Measurements from ENCODE around the gene TMEM171.

Gene TMEM171

GRCh38 chr5:73151766-73152410 lies 31.5 kb downstream of the TMEM171 start:
- in situ Hi-C loops (cut with MboI; ENCODE audit: low sequenced_read_pairs) = no loop called here

DNA sequence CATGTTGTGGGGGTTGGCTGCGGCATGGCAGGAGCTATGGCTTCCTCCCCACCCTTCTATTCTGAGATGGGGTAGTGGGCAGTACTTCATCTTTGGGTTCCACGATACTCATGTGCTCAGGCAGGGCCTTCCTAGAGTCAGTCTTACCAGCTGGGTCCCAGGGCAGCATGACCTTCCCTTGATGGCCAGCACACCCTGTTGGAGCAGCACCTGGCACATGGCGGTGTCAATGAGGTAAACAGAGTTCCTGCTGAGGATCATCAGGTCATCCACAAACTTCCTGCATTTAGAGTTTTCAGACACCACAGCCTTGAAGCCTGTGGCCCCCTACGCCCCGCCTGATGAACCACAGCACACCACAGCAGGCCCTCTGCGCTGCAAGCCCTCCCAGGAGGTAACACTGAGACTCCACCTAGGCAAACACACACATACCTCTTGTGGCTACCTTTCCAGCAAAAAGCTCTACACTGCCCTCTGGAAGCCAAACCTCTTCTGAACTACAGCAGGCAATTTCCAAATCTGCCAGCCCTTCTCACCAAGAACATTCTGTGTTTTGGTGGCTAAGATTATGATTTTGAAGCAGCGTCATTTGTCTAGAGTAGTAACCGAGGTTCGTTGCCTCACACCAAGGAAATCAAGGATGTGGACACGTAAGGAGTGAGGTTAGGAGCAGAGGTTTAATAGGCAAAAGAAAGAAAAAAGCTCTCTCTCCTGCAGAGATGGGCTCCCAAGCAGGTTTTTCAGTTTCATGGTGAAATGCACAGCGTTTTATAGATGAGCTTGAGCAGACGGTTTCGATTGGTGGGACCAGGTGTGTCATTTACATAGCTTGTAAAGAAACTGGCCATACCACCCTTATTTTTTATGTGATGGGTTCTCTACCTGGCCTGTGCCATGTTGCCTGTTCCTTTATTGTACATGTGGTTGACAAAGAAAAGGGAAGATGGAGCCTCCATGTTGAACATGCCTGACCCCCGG lies 32.3 kb downstream of the TMEM171 start:
- in situ Hi-C loops (cut with MboI; ENCODE audit: low sequenced_read_pairs) = no loop called here

- in situ Hi-C loops (cut with MboI; ENCODE audit: low sequenced_read_pairs) = no loop called here
Measured at GRCh38 chr5:73153513-73153912, 33.1 kb downstream of the TMEM171 start.

- in situ Hi-C loops (cut with MboI; ENCODE audit: low sequenced_read_pairs) = no loop called here
Measured at GRCh38 chr5:73154208-73155006, 34.0 kb downstream of the TMEM171 start.

DNA sequence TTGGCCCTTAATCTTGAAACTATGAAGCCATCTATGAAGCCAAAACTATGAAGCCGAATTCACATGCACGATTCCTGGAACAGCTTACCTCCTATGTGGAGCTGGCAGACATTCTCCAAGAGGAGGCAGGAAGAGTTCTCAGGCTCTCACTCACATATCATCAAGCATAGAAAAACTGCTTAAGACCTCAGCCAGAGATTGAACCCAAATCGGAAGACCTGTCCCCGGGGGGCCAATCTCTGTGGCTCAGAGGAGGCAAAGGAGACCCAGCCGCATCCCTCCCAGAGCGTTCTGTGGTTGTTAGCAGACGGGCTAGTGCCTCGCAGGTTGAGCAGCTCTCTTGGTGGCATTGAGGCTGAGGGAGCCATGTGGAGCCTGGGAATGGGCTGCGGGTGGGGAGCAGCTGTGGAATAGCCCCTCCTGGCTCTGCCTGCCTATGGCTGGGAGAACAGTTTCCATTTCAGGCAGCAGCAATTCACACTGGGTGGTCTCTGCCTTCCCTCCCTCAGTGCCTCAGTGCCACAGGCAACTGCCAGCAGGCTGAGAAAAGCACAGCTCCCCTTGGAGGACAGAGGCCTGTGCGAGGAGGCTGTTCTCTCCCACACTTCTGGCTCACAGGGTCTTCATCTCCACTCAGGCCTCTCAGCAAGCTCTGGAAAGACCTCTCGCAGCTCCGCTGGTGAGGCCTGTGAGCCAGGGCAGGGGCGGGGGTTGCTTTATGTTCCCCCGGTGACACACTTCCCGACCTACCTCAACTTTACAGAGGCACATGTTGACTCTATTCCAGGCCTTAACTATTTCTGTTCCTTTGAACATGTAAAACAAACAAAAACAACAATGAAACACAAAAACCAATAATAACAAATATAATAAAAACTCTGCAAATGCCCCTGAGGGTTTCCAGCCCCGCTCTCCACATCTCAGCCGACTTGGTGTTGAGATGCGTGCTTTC lies 35.2 kb downstream of the TMEM171 start:
- in situ Hi-C loops (cut with MboI; ENCODE audit: low sequenced_read_pairs) = no loop called here

- in situ Hi-C loops (cut with MboI; ENCODE audit: low sequenced_read_pairs) = no loop called here
Measured at GRCh38 chr5:73157414-73158303, 37.3 kb downstream of the TMEM171 start.

DNA sequence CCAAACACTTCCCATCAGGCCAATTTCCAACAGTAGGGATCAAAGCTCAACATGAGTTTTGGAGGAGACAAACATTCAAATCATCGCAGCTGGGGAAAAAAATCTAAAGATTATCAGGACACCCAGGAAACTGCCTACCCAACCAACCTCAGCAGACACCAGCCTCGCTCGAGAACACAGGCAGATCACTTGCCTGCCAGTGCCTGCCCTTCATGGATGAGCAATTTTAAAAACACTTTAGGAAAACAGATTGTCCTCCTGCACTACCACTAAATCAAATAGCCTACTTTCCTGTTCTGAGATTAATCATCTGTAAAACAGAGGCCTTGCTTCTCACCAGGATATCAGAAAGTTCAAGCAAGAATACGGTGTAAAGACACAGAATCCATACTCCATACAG lies 37.9 kb downstream of the TMEM171 start:
- in situ Hi-C loops (cut with MboI; ENCODE audit: low sequenced_read_pairs) = no loop called here

DNA sequence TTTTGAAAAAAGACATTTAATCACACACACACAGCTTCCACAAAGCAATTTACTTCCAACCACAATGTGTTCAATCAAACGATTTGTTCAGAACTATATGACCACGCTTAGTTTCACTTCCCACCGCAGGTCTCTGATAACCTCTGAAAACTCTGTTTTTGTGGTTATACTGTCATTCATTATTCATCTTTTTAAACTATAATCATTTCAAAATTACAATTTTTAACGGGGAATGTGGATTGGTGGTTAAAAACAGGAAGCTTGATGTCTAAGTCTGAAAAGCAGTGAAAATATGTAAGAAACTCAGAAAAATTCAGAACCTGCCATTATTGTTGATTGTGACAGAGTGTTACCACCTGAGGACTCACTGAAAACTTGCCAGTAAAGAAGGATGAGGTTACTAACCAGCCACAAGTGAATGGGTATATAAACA lies 39.9 kb downstream of the TMEM171 start:
- in situ Hi-C loops (cut with MboI; ENCODE audit: low sequenced_read_pairs) = no loop called here

DNA sequence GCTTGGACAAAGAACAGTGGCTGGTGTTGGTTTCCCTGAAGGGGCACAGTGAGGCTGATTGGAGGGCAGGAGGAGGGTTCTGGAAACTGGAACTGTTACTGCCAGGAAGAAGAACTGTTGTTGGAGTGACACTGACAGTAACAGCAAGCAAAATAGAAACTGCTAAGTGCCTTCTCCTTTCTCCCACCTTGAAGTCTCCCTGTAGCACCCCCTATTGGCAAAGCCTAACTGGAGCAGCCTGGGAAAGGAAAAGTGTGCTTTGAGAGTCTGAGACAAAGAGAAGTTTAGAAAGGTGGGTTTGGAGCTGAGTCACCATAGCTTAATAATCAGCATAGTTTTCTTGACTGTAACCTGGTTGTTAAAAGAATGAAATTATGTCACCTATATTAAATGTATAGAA lies 50.1 kb downstream of the TMEM171 start:
- in situ Hi-C loops (cut with MboI; ENCODE audit: low sequenced_read_pairs) = no loop called here

- in situ Hi-C loops (cut with MboI; ENCODE audit: low sequenced_read_pairs) = no loop called here
Measured at GRCh38 chr5:73171495-73171894, 51.1 kb downstream of the TMEM171 start.

DNA sequence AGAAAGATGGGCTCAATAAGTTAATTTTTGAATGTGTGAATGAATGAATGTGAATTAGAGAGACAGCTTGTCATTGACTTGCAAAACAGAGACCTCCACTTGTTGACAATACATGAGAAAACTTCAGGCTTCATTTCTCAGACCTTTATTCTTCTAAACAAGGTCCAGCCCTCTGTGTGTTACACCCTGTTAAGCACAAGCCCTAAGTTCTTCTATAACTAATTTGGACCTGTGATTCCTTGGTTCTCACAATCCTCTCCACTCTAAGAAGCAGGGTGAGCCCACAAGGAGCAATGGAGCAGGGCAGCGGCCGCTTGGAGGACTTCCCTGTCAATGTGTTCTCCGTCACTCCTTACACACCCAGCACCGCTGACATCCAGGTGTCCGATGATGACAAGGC lies 52.6 kb downstream of the TMEM171 start, which contains the start of gene TMEM174:
Gene TMEM174 (plus strand): TSS at position 243 of the 400 bp plus-strand sequence. CDS start 51 bp downstream, at position 294.
- in situ Hi-C loops (cut with MboI; ENCODE audit: low sequenced_read_pairs) = no loop called here

DNA sequence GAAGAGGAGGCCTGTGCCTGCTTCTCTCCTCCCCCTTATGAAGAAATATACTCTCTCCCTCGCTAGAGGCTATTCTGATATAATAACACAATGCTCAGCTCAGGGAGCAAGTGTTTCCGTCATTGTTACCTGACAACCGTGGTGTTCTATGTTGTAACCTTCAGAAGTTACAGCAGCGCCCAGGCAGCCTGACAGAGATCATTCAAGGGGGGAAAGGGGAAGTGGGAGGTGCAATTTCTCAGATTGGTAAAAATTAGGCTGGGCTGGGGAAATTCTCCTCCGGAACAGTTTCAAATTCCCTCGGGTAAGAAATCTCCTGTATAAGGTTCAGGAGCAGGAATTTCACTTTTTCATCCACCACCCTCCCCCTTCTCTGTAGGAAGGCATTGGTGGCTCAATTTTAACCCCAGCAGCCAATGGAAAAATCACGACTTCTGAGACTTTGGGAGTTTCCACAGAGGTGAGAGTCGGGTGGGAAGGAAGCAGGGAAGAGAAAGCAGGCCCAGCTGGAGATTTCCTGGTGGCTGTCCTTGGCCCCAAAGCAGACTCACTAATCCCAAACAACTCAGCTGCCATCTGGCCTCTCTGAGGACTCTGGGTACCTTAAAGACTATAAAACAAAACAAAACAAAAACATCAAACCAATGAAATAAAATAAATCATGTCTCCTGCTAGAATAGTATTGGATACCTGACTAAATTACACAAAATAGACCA lies 53.9 kb downstream of the TMEM171 start:
- in situ Hi-C loops (cut with MboI; ENCODE audit: low sequenced_read_pairs) = no loop called here

GRCh38 chr5:73176250-73176649 lies 55.9 kb downstream of the TMEM171 start:
- in situ Hi-C loops (cut with MboI; ENCODE audit: low sequenced_read_pairs) = no loop called here

GRCh38 chr5:73178265-73178664 lies 57.9 kb downstream of the TMEM171 start:
- in situ Hi-C loops (cut with MboI; ENCODE audit: low sequenced_read_pairs) = no loop called here

GRCh38 chr5:73179730-73180129 lies 59.4 kb downstream of the TMEM171 start:
- in situ Hi-C loops (cut with MboI; ENCODE audit: low sequenced_read_pairs) = no loop called here

GRCh38 chr5:73180566-73180965 lies 60.2 kb downstream of the TMEM171 start:
- in situ Hi-C loops (cut with MboI; ENCODE audit: low sequenced_read_pairs) = no loop called here

Data from HL-60/S4 treated with retinoic acid at 250 ng/mL for 4 days and 3 days (cell line).